Gastrocnemius medialis (tissue), 4 donors: ENCODE results near the gene CUL9.

Source experiments
- CTCF ChIP-seq, 5 experiments: fragments of 450-650 bp in 3 of 5; fragments of 200-600 bp in 2 of 5; sonication (generic) in 2 of 5; IDR thresholded peaks in 4 of 5; conservative IDR thresholded peaks in 1 of 5; 1 replicate in 4 of 5; 2 replicates in 1 of 5; pipeline ENCODE4 v1.5.1; 2016 to 2019; ENCODE audit warnings: antibody characterized with exemption in 5 of 5, mild to moderate bottlenecking in 3 of 5, moderate library complexity in 3 of 5
- POLR2A ChIP-seq, 2 donors: fragments of 450-650 bp; IDR thresholded peaks; one replicate each; pipeline ENCODE4 v1.6.1; 2017; ENCODE audit warnings: antibody characterized with exemption in 2 of 2, mild to moderate bottlenecking in 2 of 2, moderate library complexity in 2 of 2

GRCh38 chr6:43219119-43219518, 37.1 kb downstream of the CUL9 start:
- TF ChIP-seq CTCF (IDR thresholded peaks at IDR 0.05 in 4 of 5, conservative IDR thresholded peaks at IDR 0.05 in 1 of 5): no peak
- TF ChIP-seq POLR2A (IDR thresholded peaks at IDR 0.05): no peak
